OCI-LY3 (cell line): ENCODE results near the gene ZBTB49.

ENCODE experiments used
- CTCF ChIP-seq: fragments of 200-600, 300-600 bp; sonication (generic); IDR thresholded peaks from 2 replicates; pipeline ENCODE4 v1.5.1; 2014; ENCODE audit warnings: antibody characterized with exemption, low read length, low read depth
- EZH2phosphoT487 ChIP-seq: fragments of 200-600 bp; shearing (Covaris generic); IDR thresholded peaks from 2 replicates; pipeline ENCODE4 v1.6.1; 2018; ENCODE audit warnings: antibody characterized with exemption, mixed run types, low read depth

- TF ChIP-seq CTCF (no peak), EZH2phosphoT487 (no peak)
Observed at GRCh38 chr4:4349867-4350266, 59.8 kb downstream of the ZBTB49 start.
